H9 (cell line): ENCODE data around the gene HCN4. TPM values are rescaled to one million over a fixed set of nuclear protein-coding genes. Genes with fewer than 3 reads are reported as not detected.

ENCODE experiments used
- DNase-seq: peaks from one replicate; pipeline ENCODE4 v3.0.0-alpha.2; 2017
- H2AFZ ChIP-seq: one replicate; pipeline ENCODE4 v1.6.1; 2013; ENCODE audit warnings: mild to moderate bottlenecking, low read length, control low read depth, moderate library complexity
- H2AK5ac ChIP-seq: 2 replicates; pipeline ENCODE4 v1.6.1; 2013; ENCODE audit warnings: low read length, control low read depth, mixed read lengths; ENCODE audit not compliant: insufficient read length
- H2BK120ac ChIP-seq: one replicate; pipeline ENCODE4 v1.6.1; 2013; ENCODE audit warnings: low read depth, mild to moderate bottlenecking, low read length, control low read depth, inconsistent platforms; ENCODE audit not compliant: poor library complexity, severe bottlenecking
- H2BK12ac ChIP-seq: 2 replicates; pipeline ENCODE4 v1.6.1; 2013; ENCODE audit warnings: low read length, control low read depth, mixed read lengths, low read depth; ENCODE audit not compliant: insufficient read length
- H2BK15ac ChIP-seq: 2 replicates; pipeline ENCODE4 v1.6.1; 2013; ENCODE audit warnings: low read depth, low read length, control low read depth
- H2BK20ac ChIP-seq: one replicate; pipeline ENCODE4 v1.6.1; 2013; ENCODE audit warnings: low read depth, mild to moderate bottlenecking, low read length, control low read depth, inconsistent platforms; ENCODE audit not compliant: poor library complexity, severe bottlenecking
- H2BK5ac ChIP-seq: 2 replicates; pipeline ENCODE4 v1.6.1; 2013; ENCODE audit warnings: low read length, control low read depth, mixed read lengths; ENCODE audit not compliant: insufficient read length
- H3K14ac ChIP-seq: 2 replicates; pipeline ENCODE4 v1.6.1; 2013; ENCODE audit warnings: low read length, control low read depth; ENCODE audit not compliant: insufficient read depth
- H3K18ac ChIP-seq: 2 replicates; pipeline ENCODE4 v1.6.1; 2013; ENCODE audit warnings: low read depth, mild to moderate bottlenecking, mixed read lengths, low read length, control low read depth; ENCODE audit not compliant: insufficient read length
- H3K23ac ChIP-seq: 2 replicates; pipeline ENCODE4 v1.6.1; 2013; ENCODE audit warnings: low read length, control low read depth, mixed read lengths, low read depth; ENCODE audit not compliant: insufficient read length
- H3K23me2 ChIP-seq: 2 replicates; pipeline ENCODE4 v1.6.1; 2013; ENCODE audit warnings: low read depth, mild to moderate bottlenecking, mixed read lengths, low read length, control low read depth; ENCODE audit not compliant: insufficient read length, poor library complexity, severe bottlenecking
- H3K27ac ChIP-seq: 2 replicates; pipeline ENCODE4 v1.5.1; 2013; ENCODE audit warnings: low read length, control low read depth, mixed read lengths, low read depth; ENCODE audit not compliant: insufficient read length
- H3K27me3 ChIP-seq: 2 replicates; pipeline ENCODE4 v1.6.1; 2013; ENCODE audit warnings: low read length, control low read depth, inconsistent platforms; ENCODE audit not compliant: insufficient read depth
- H3K4ac ChIP-seq: 2 replicates; pipeline ENCODE4 v1.6.1; 2013; ENCODE audit warnings: low read depth, mild to moderate bottlenecking, control low read depth, inconsistent platforms, low read length, moderate library complexity
- H3K4me1 ChIP-seq: 2 replicates; pipeline ENCODE4 v1.6.1; 2013; ENCODE audit warnings: low read length, control low read depth, inconsistent platforms; ENCODE audit not compliant: insufficient read depth
- H3K4me2 ChIP-seq: 2 replicates; pipeline ENCODE4 v1.6.1; 2013; ENCODE audit warnings: low read length, control low read depth, mixed read lengths; ENCODE audit not compliant: insufficient read length, insufficient read depth
- H3K56ac ChIP-seq: 2 replicates; pipeline ENCODE4 v1.6.1; 2013; ENCODE audit warnings: low read depth, mild to moderate bottlenecking, mixed read lengths, low read length, control low read depth; ENCODE audit not compliant: insufficient read length
- H3K79me1 ChIP-seq: 2 replicates; pipeline ENCODE4 v1.6.1; 2013; ENCODE audit warnings: low read depth, mild to moderate bottlenecking, moderate library complexity, low read length, control low read depth, inconsistent platforms; ENCODE audit not compliant: insufficient read depth, poor library complexity, severe bottlenecking
- H3K79me2 ChIP-seq: 2 replicates; pipeline ENCODE4 v1.6.1; 2013; ENCODE audit warnings: low read length, control low read depth, inconsistent platforms; ENCODE audit not compliant: insufficient read depth
- H3K9ac ChIP-seq: 2 replicates; pipeline ENCODE4 v1.6.1; 2013; ENCODE audit warnings: low read length, control low read depth, mixed read lengths; ENCODE audit not compliant: insufficient read length; ENCODE audit errors: extremely low read depth
- H3K9me3 ChIP-seq: one replicate; pipeline ENCODE4 v1.6.1; 2013; ENCODE audit warnings: low read depth, low read length, inconsistent platforms; ENCODE audit not compliant: control insufficient read depth
- H3T11ph ChIP-seq: one replicate; pipeline ENCODE4 v1.6.1; 2013; ENCODE audit warnings: mild to moderate bottlenecking, low read length, control low read depth, inconsistent platforms
- H4K20me1 ChIP-seq: one replicate; pipeline ENCODE4 v1.6.1; 2013; ENCODE audit not compliant: control insufficient read depth, insufficient read length, insufficient read depth
- H4K5ac ChIP-seq: 2 replicates; pipeline ENCODE4 v1.6.1; 2013; ENCODE audit warnings: low read depth, mild to moderate bottlenecking, mixed read lengths, low read length, control low read depth; ENCODE audit not compliant: insufficient read length
- H4K8ac ChIP-seq: replicated peaks from 2 replicates; pipeline ENCODE4 v1.6.1; 2013; ENCODE audit warnings: low read length, control low read depth, mixed read lengths, low read depth; ENCODE audit not compliant: insufficient read length
- H4K91ac ChIP-seq: 2 replicates; pipeline ENCODE4 v1.6.1; 2013; ENCODE audit warnings: low read depth, mild to moderate bottlenecking, moderate library complexity, mixed read lengths, low read length, control low read depth; ENCODE audit not compliant: insufficient read length
- H3K27ac Mint-ChIP-seq, 3 experiments: 2 replicates in 2 of 3; 3 replicates in 1 of 3; pipeline ENCODE4 v1.8.0; 2020 to 2021; ENCODE audit warnings: mixed read lengths in 3 of 3, mild to moderate bottlenecking in 1 of 3, moderate library complexity in 1 of 3
- H3K27me3 Mint-ChIP-seq: 2 replicates; pipeline ENCODE4 v1.8.0; 2021; ENCODE audit warnings: low read depth, mild to moderate bottlenecking, moderate library complexity, mixed read lengths
- H3K36me3 Mint-ChIP-seq, 3 experiments: 2 replicates in 2 of 3; 3 replicates in 1 of 3; pipeline ENCODE4 v1.8.0; 2020 to 2021; ENCODE audit warnings: low read depth in 3 of 3, mixed read lengths in 3 of 3; ENCODE audit not compliant: insufficient read depth in 1 of 3
- H3K4me1 Mint-ChIP-seq, 2 experiments: 2 replicates each; pipeline ENCODE4 v1.8.0; 2020; ENCODE audit warnings: mixed read lengths in 2 of 2
- H3K4me3 Mint-ChIP-seq, 2 experiments: 2 replicates in 1 of 2; 3 replicates in 1 of 2; pipeline ENCODE4 v1.8.0; 2020 to 2021; ENCODE audit warnings: mild to moderate bottlenecking in 2 of 2, mixed read lengths in 2 of 2, moderate library complexity in 1 of 2
- H3K9me3 Mint-ChIP-seq, 2 experiments: 2 replicates in 1 of 2; 3 replicates in 1 of 2; pipeline ENCODE4 v1.8.0; 2020; ENCODE audit warnings: mild to moderate bottlenecking in 2 of 2, mixed read lengths in 2 of 2, moderate library complexity in 1 of 2
- WGBS: extraction: QIAGEN DNeasy Blood & Tissue Kit; methylation state at CpG from one replicate; pipeline ENCODE4 v1.1.7; 2013; ENCODE audit warnings: missing lambda C conversion rate, low lambda C conversion rate, mixed read lengths; ENCODE audit not compliant: insufficient read length; ENCODE audit errors: extremely low coverage; 5-methylcytosine and 5-hydroxymethylcytosine counted together
- total RNA-seq: library from RNA; stranded (reverse); gene quantifications from 2 replicates; pipeline ENCODE4 v1.2.1, GENCODE V29; 2021
- TF ChIP-seq, protein P1 (sequence below): fragments of 200-600 bp; sonication (generic); conservative IDR thresholded peaks from 3 replicates; pipeline ENCODE4 v1.8.0; 2021; ENCODE audit warnings: antibody characterized with exemption, mild to moderate bottlenecking

The HCN4 gene
- total RNA-seq, 1 experiment from 2014 or later, result 10.5 TPM

DNA sequence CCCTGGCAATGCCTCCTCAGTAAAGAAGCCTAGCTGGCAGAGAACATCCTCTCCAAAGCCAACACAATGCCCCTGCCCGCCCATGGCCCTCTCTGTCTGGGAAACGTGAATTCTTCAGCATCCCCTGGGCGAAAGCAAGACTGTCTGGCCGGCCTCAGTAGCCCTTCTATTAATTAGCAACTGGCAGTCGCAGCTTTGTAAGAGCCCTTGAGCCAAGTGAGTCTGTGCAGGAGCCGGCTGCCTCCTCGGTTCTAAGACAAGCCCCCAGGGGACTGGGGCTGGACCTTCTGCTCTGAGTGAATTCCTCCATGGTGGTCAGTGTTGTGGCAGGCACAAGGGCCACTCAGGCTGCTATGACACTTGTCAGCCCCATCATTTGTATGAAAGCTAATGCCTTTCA, 7.4 kb downstream of the HCN4 start:
- peaks cover 3% of the 10 kb centered on the region; the same call in 1 of the 2 replicates for H3K79me2 ChIP-seq
- TF ChIP-seq, protein P1, sequence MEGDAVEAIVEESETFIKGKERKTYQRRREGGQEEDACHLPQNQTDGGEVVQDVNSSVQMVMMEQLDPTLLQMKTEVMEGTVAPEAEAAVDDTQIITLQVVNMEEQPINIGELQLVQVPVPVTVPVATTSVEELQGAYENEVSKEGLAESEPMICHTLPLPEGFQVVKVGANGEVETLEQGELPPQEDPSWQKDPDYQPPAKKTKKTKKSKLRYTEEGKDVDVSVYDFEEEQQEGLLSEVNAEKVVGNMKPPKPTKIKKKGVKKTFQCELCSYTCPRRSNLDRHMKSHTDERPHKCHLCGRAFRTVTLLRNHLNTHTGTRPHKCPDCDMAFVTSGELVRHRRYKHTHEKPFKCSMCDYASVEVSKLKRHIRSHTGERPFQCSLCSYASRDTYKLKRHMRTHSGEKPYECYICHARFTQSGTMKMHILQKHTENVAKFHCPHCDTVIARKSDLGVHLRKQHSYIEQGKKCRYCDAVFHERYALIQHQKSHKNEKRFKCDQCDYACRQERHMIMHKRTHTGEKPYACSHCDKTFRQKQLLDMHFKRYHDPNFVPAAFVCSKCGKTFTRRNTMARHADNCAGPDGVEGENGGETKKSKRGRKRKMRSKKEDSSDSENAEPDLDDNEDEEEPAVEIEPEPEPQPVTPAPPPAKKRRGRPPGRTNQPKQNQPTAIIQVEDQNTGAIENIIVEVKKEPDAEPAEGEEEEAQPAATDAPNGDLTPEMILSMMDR, result no peak
- H3K14ac ChIP-seq, result no peak overlapping the region
- H3K4me3 Mint-ChIP-seq, result no peak overlapping the region
- H3K27ac Mint-ChIP-seq, result no peak overlapping the region
- DNase-seq, result no peak
- no peak overlapping the region for H3K4me2 ChIP-seq
- H3K27me3 Mint-ChIP-seq, result peaks cover 7% of the 10 kb centered on the region
- no peak overlapping the region for H3T11ph ChIP-seq
- H3K27me3 ChIP-seq, result no peaks in the 10 kb centered on the region
- H3K9me3 ChIP-seq, result no peaks in the 10 kb centered on the region
- WGBS, result no CpG with 5 or more reads among the region's 7 CpGs
- no peak overlapping the region for H2AFZ ChIP-seq
- no peaks in the 10 kb centered on the region for H4K20me1 ChIP-seq
- peaks cover 5% of the 10 kb centered on the region; the same call in 1 of the 2 replicates for H3K4me1 ChIP-seq
- H2AK5ac ChIP-seq, result no peak overlapping the region
- H4K8ac ChIP-seq, result no peak overlapping the region
- no peak overlapping the region for H3K56ac ChIP-seq
- no peaks in the 10 kb centered on the region for H3K9me3 Mint-ChIP-seq
- H3K27ac ChIP-seq, result no peak overlapping the region
- peaks cover 34 to 47% of the 10 kb centered on the region in 2 experiments for H3K4me1 Mint-ChIP-seq
- no peak overlapping the region for H3K18ac ChIP-seq
- H2BK12ac ChIP-seq, result no peak overlapping the region
- H3K9ac ChIP-seq, result no peak overlapping the region
- peaks cover 0 to 4% (median 0%) of the 10 kb centered on the region in 3 experiments; a peak in 2 of 7 replicates for H3K36me3 Mint-ChIP-seq
- H3K4ac ChIP-seq, result no peak overlapping the region
- H2BK5ac ChIP-seq, result no peak overlapping the region
- H2BK20ac ChIP-seq, result no peak overlapping the region
- H3K79me1 ChIP-seq, result no peaks in the 10 kb centered on the region
- no peak overlapping the region for H2BK15ac ChIP-seq
- H4K5ac ChIP-seq, result no peak overlapping the region
- no peaks in the 10 kb centered on the region for H3K23me2 ChIP-seq
- no peak overlapping the region for H3K23ac ChIP-seq
- no peak overlapping the region for H2BK120ac ChIP-seq
- no peak overlapping the region for H4K91ac ChIP-seq
